ENCODE results near the gene ORAI2. TPM values are rescaled to one million over a fixed set of nuclear protein-coding genes. Genes with fewer than 3 reads are reported as not detected.
"Not testable (repeated sequence)": the region's sequence is repeated elsewhere in the genome, so short reads cannot be mapped to it uniquely, and the experiment has no call there.

ORAI2 gene
- total RNA-seq, 1 donor from 2014 or later, result 33.7 TPM

- DNase-seq (ENCODE audit: low spot score), result not testable (repeated sequence)
Measured at GRCh38 chr7:102494473-102495149, 61.2 kb downstream of the ORAI2 start.

DNA sequence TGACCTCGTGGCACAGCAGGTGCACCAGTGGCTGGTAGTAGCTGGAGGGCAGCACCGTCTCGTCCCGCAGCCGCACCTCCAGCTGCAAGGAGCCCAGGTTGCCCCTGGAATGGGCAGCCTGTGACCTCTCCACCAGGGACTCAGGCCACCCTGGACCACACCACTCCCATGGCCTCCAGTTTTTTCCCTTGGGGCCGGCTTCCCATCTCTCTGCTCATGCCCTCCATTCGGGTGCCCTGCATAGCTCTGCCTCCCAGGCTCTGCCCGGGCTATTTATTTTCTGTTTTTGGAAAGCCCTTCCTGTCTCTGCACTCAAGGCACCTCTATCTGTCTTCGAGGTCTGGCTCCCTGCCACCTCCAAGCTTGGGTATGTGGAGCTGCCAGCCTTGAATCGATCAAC is 63.5 kb downstream of the ORAI2 start:
- DNase-seq (ENCODE audit: low spot score), result not testable (repeated sequence)

DNA sequence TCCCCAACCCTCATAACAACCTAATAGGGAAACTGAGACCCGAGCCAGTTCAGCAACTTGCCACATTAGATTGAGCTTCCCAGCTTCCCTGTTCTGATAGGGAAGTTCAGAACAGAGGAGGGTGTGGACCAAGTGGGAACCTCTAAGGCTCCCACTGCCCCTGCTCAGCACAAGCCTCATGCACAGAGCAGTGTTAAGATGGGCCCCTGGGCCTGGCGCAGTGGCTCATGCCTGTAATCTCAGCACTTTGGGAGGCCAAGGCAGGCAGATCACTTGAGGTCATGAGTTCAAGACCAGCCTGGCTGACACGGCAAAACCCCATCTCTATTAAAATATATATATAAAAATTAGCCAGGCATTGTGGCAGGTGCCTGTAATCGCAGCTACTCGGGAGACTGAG is 63.9 kb downstream of the ORAI2 start:
- DNase-seq (ENCODE audit: low spot score), result not testable (repeated sequence)

- not testable (repeated sequence) for DNase-seq (ENCODE audit: low spot score)
Measured at GRCh38 chr7:102498321-102498720, 64.9 kb downstream of the ORAI2 start.

DNA sequence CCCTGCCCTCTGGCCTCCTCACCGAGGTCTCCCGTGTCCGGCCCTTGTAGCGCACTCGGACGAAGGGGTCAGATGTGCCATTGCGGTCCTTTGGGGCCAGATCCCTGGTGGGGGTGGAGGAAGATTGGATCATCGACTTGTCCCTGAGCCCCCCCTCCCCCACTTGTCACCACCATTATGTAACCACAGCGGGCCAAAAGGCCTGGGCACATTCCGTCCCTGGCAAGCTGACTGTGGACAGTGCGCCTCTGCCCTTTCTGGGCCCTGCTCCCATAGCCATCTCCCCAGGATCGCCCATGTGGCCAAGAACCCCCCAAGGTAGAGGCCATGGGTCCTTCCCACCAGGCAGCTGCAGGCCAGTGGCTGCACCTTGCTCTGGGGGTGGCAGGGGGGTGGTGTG is 69.8 kb downstream of the ORAI2 start:
- not testable (repeated sequence) for DNase-seq (ENCODE audit: low spot score)

GRCh38 chr7:102505298-102506185 is 72.2 kb downstream of the ORAI2 start:
- not testable (repeated sequence) for DNase-seq (ENCODE audit: low spot score)

Small RNAs within 50 kb of the gene (microRNA-seq; reads per million reads assigned to microRNA genes)
- not detected for gene MIR4467 (ENCODE audit: borderline number of aligned reads)
- not detected for gene MIR5090 (ENCODE audit: borderline number of aligned reads)
- gene MIR548O (ENCODE audit: borderline number of aligned reads), result not detected

Other genes starting within 250 kb of the ORAI2 start
- gene SH2B2, start 146.7 kb upstream of the ORAI2 start, total RNA-seq, result 8.9 TPM
- gene SPDYE6, start 77.1 kb upstream of the ORAI2 start, total RNA-seq, result not detected
- 19.3 TPM for gene PRKRIP1, start 37.2 kb upstream of the ORAI2 start, total RNA-seq
- gene ALKBH4, start 31.3 kb downstream of the ORAI2 start, total RNA-seq, result 7.0 TPM
- 14.8 TPM for gene LRWD1, start 31.4 kb downstream of the ORAI2 start, total RNA-seq
- gene POLR2J, start 45.3 kb downstream of the ORAI2 start, total RNA-seq, result 43.6 TPM
- gene RASA4B, start 84.2 kb downstream of the ORAI2 start, total RNA-seq, result 16.3 TPM
- 9.9 TPM for gene UPK3BL2, start 110.1 kb downstream of the ORAI2 start, total RNA-seq
- gene SPDYE2, start 117.7 kb downstream of the ORAI2 start, total RNA-seq, result not detected
- gene POLR2J3, start 139.0 kb downstream of the ORAI2 start, total RNA-seq, result 23.5 TPM
- 52.4 TPM for gene RASA4, start 183.2 kb downstream of the ORAI2 start, total RNA-seq
- gene UPK3BL1, start 209.2 kb downstream of the ORAI2 start, total RNA-seq, result 15.7 TPM
- not detected for gene SPDYE2B, start 216.7 kb downstream of the ORAI2 start, total RNA-seq
- gene POLR2J2, start 238.1 kb downstream of the ORAI2 start, total RNA-seq, result 7.1 TPM